Nephron progenitor cell (in vitro differentiated cells): Measurements from ENCODE around the gene CHRNG.

ENCODE experiments used
- DNase-seq: peaks from one replicate; pipeline ENCODE4 v3.0.0; 2021
- H3K27ac Mint-ChIP-seq: 2 replicates; pipeline ENCODE4 v1.8.0; 2021; ENCODE audit warnings: mild to moderate bottlenecking, moderate library complexity, mixed read lengths
- H3K27me3 Mint-ChIP-seq: 2 replicates; pipeline ENCODE4 v1.8.0; 2021; ENCODE audit warnings: mild to moderate bottlenecking, low read depth, mixed read lengths; ENCODE audit not compliant: poor library complexity
- H3K36me3 Mint-ChIP-seq: 2 replicates; pipeline ENCODE4 v1.8.0; 2021; ENCODE audit warnings: low read depth, mixed read lengths
- H3K4me1 Mint-ChIP-seq: 2 replicates; pipeline ENCODE4 v1.8.0; 2021; ENCODE audit warnings: mixed read lengths
- H3K4me3 Mint-ChIP-seq: 2 replicates; pipeline ENCODE4 v1.8.0; 2021; ENCODE audit warnings: mild to moderate bottlenecking, moderate library complexity, mixed read lengths
- H3K9me3 Mint-ChIP-seq: 2 replicates; pipeline ENCODE4 v1.8.0; 2021; ENCODE audit warnings: mild to moderate bottlenecking, moderate library complexity, mixed read lengths
- CTCF ChIP-seq: fragments of 200-600 bp; sonication (generic); IDR thresholded peaks from 2 replicates; pipeline ENCODE4 v1.5.0; 2021; ENCODE audit warnings: antibody characterized with exemption

The CHRNG gene

GRCh38 chr2:232541961-232542714 is 2.6 kb downstream of the CHRNG start:
- Mint-ChIP-seq H3K27ac (no peak overlapping the region), H3K4me3 (no peak overlapping the region), H3K4me1 (peaks cover 55% of the 10 kb centered on the region), H3K27me3 (no peaks in the 10 kb centered on the region), H3K9me3 (peaks cover 8% of the 10 kb centered on the region), H3K36me3 (peaks cover 33% of the 10 kb centered on the region)
- TF ChIP-seq CTCF, result no peak
- no peak for DNase-seq

GRCh38 chr2:232542715-232543467 is 3.4 kb downstream of the CHRNG start:
- peaks cover 16% of the 10 kb centered on the region for H3K9me3 Mint-ChIP-seq
- H3K4me1 Mint-ChIP-seq, result peaks cover 47% of the 10 kb centered on the region
- DNase-seq, result no peak
- H3K4me3 Mint-ChIP-seq, result no peak overlapping the region
- no peak for TF ChIP-seq CTCF
- H3K36me3 Mint-ChIP-seq, result peaks cover 40% of the 10 kb centered on the region
- H3K27ac Mint-ChIP-seq, result no peak overlapping the region
- no peaks in the 10 kb centered on the region for H3K27me3 Mint-ChIP-seq

- Mint-ChIP-seq H3K9me3 (peaks cover 22% of the 10 kb centered on the region), H3K4me1 (peaks cover 41% of the 10 kb centered on the region), H3K4me3 (no peak overlapping the region), H3K27me3 (no peaks in the 10 kb centered on the region), H3K36me3 (peaks cover 46% of the 10 kb centered on the region), H3K27ac (no peak overlapping the region)
- no peak for DNase-seq
- no peak for TF ChIP-seq CTCF
These were observed 4.0 kb downstream of the CHRNG start for GRCh38 chr2:232543491-232543890.

- H3K4me3 Mint-ChIP-seq, result no peak overlapping the region
- peaks cover 35% of the 10 kb centered on the region for H3K4me1 Mint-ChIP-seq
- H3K27me3 Mint-ChIP-seq, result no peaks in the 10 kb centered on the region
- H3K9me3 Mint-ChIP-seq, result peaks cover 27% of the 10 kb centered on the region
- TF ChIP-seq CTCF, result no peak
- H3K36me3 Mint-ChIP-seq, result peaks cover 52% of the 10 kb centered on the region
- no peak for DNase-seq
- peak overlapping the region; percentile 64 for H3K27ac Mint-ChIP-seq
These were observed 4.6 kb downstream of the CHRNG start for GRCh38 chr2:232543928-232544631.

- Mint-ChIP-seq H3K4me3 (no peak overlapping the region), H3K4me1 (peaks cover 33% of the 10 kb centered on the region), H3K36me3 (peaks cover 58% of the 10 kb centered on the region), H3K27ac (peak overlapping the region; percentile 80), H3K27me3 (no peaks in the 10 kb centered on the region), H3K9me3 (peaks cover 33% of the 10 kb centered on the region)
- DNase-seq, result no peak
- no peak for TF ChIP-seq CTCF
These were observed 5.2 kb downstream of the CHRNG start for GRCh38 chr2:232544674-232545073.
